Breast epithelium (tissue), 3 donors: Measurements from ENCODE around the gene STXBP4.

Experiments used
- CTCF ChIP-seq, 3 donors: fragments of 450-650 bp; IDR thresholded peaks; one replicate each; pipeline ENCODE4 v1.5.1; 2016 to 2017; ENCODE audit warnings: antibody characterized with exemption in 3 of 3, mild to moderate bottlenecking in 3 of 3, moderate library complexity in 3 of 3
- POLR2A ChIP-seq: fragments of 450-650 bp; IDR thresholded peaks from one replicate; pipeline ENCODE4 v1.6.1; 2016; ENCODE audit warnings: antibody characterized with exemption, mild to moderate bottlenecking, moderate library complexity

GRCh38 chr17:55152236-55152635 lies 183.7 kb downstream of the STXBP4 start:
- TF ChIP-seq POLR2A (no peak), CTCF (IDR thresholded peaks at IDR 0.05) (no peak)
